HepG2 (cell line): ENCODE data around the gene DARS2. TPM values are rescaled to one million over a fixed set of nuclear protein-coding genes. Genes with fewer than 3 reads are reported as not detected.

Experiments
- ARNT ChIP-seq: fragments of 450-650 bp; IDR thresholded peaks from 2 replicates; pipeline ENCODE4 v1.6.1; 2017
- ATF1 ChIP-seq: IDR thresholded peaks from 2 replicates; pipeline ENCODE4 v1.6.1; 2016; ENCODE audit warnings: mild to moderate bottlenecking, control low read depth
- ATF7 ChIP-seq, 2 experiments: fragments of 450-650 bp in 1 of 2; sonication (generic) in 1 of 2; formaldehyde crosslinking in 1 of 2; IDR thresholded peaks; 2 replicates each; pipeline versions ENCODE4 v1.4.0 to v1.6.1; 2016 to 2020; ENCODE audit warnings: antibody characterized with exemption in 1 of 2, mild to moderate bottlenecking in 1 of 2, missing genetic modification reagents in 1 of 2
- ATRX ChIP-seq: sonication (generic); formaldehyde crosslinking; IDR thresholded peaks from 2 replicates; pipeline ENCODE4 v1.4.0; 2020; ENCODE audit warnings: missing genetic modification reagents, borderline replicate concordance
- EED ChIP-seq: sonication (generic); formaldehyde crosslinking; IDR thresholded peaks from 2 replicates; pipeline ENCODE4 v1.5.0; 2020; ENCODE audit warnings: mild to moderate bottlenecking, missing genetic modification reagents
- FOXC1 ChIP-seq: sonication (generic); formaldehyde crosslinking; IDR thresholded peaks from 2 replicates; pipeline ENCODE4 v1.8.0; 2022; ENCODE audit warnings: mild to moderate bottlenecking, missing genetic modification reagents, borderline replicate concordance
- HMG20A ChIP-seq: IDR thresholded peaks from 2 replicates; pipeline ENCODE4 v1.6.1; 2016; ENCODE audit warnings: borderline replicate concordance
- HOXA5 ChIP-seq: sonication (generic); formaldehyde crosslinking; IDR thresholded peaks from 2 replicates; pipeline ENCODE4 v1.4.0; 2020; ENCODE audit warnings: missing genetic modification reagents
- MIER2 ChIP-seq: IDR thresholded peaks from 2 replicates; pipeline ENCODE4 v1.6.1; 2016; ENCODE audit warnings: missing biosample characterization, missing genetic modification reagents
- NFKB2 ChIP-seq: sonication (generic); formaldehyde crosslinking; IDR thresholded peaks from 2 replicates; pipeline ENCODE4 v1.4.0; 2020; ENCODE audit warnings: missing genetic modification reagents, borderline replicate concordance
- NPAS2 ChIP-seq: sonication (generic); formaldehyde crosslinking; IDR thresholded peaks from 2 replicates; pipeline ENCODE4 v1.8.0; 2022; ENCODE audit warnings: mild to moderate bottlenecking, missing genetic modification reagents, borderline replicate concordance
- ONECUT2 ChIP-seq: sonication (generic); formaldehyde crosslinking; IDR thresholded peaks from 2 replicates; pipeline ENCODE4 v1.4.0; 2020; ENCODE audit warnings: missing genetic modification reagents
- POLR2AphosphoS2 ChIP-seq: IDR thresholded peaks from 2 replicates; pipeline ENCODE4 v1.6.1; 2011; ENCODE audit warnings: low read depth, low read length, improper control_type of control experiment
- RBAK ChIP-seq: sonication (generic); formaldehyde crosslinking; IDR thresholded peaks from 2 replicates; pipeline ENCODE4 v1.5.1; 2020; ENCODE audit warnings: mild to moderate bottlenecking, missing genetic modification reagents
- RELA ChIP-seq: sonication (generic); formaldehyde crosslinking; IDR thresholded peaks from 2 replicates; pipeline ENCODE4 v1.4.0; 2020; ENCODE audit warnings: missing genetic modification reagents
- SAP130 ChIP-seq: IDR thresholded peaks from 2 replicates; pipeline ENCODE4 v1.6.1; 2016; ENCODE audit warnings: low read depth
- SMARCE1 ChIP-seq: fragments of 450-650 bp; IDR thresholded peaks from 2 replicates; pipeline ENCODE4 v1.6.1; 2017; ENCODE audit warnings: borderline replicate concordance
- SNAI1 ChIP-seq: sonication (generic); formaldehyde crosslinking; IDR thresholded peaks from 2 replicates; pipeline ENCODE4 v1.5.0; 2020; ENCODE audit warnings: mild to moderate bottlenecking, missing genetic modification reagents, borderline replicate concordance
- SUZ12 ChIP-seq: fragments of 150-350 bp; IDR thresholded peaks from 2 replicates; pipeline ENCODE4 v1.6.1; 2014; ENCODE audit warnings: low read depth, low read length
- U2AF2 ChIP-seq: fragments of 200-400 bp; formaldehyde crosslinking; IDR thresholded peaks from 2 replicates; pipeline ENCODE4 v1.6.1; 2017; ENCODE audit warnings: low read depth, mild to moderate bottlenecking, low read length
- WIZ ChIP-seq: sonication (generic); formaldehyde crosslinking; IDR thresholded peaks from 2 replicates; pipeline ENCODE4 v1.5.1; 2020; ENCODE audit warnings: mild to moderate bottlenecking, missing genetic modification reagents
- ZFP36L1 ChIP-seq: sonication (generic); formaldehyde crosslinking; IDR thresholded peaks from 2 replicates; pipeline ENCODE4 v1.8.0; 2022; ENCODE audit warnings: mild to moderate bottlenecking, missing genetic modification reagents, moderate library complexity
- ZMYM2 ChIP-seq: sonication (generic); formaldehyde crosslinking; IDR thresholded peaks from 2 replicates; pipeline ENCODE4 v1.8.0; 2022; ENCODE audit warnings: mild to moderate bottlenecking, missing genetic modification reagents
- ZMYM3 ChIP-seq: sonication (generic); formaldehyde crosslinking; IDR thresholded peaks from 2 replicates; pipeline ENCODE4 v1.5.1; 2020; ENCODE audit warnings: mild to moderate bottlenecking, missing genetic modification reagents
- ZNF264 ChIP-seq: sonication (generic); formaldehyde crosslinking; IDR thresholded peaks from 2 replicates; pipeline ENCODE4 v1.4.0; 2020; ENCODE audit warnings: missing genetic modification reagents
- ZNF326 ChIP-seq: sonication (generic); formaldehyde crosslinking; IDR thresholded peaks from 2 replicates; pipeline ENCODE4 v1.4.0; 2020; ENCODE audit warnings: missing genetic modification reagents, borderline replicate concordance
- ZNF432 ChIP-seq: sonication (generic); formaldehyde crosslinking; IDR thresholded peaks from 2 replicates; pipeline ENCODE4 v1.5.0; 2020; ENCODE audit warnings: missing genetic modification reagents, mild to moderate bottlenecking, borderline replicate concordance
- ZNF678 ChIP-seq: sonication (generic); formaldehyde crosslinking; IDR thresholded peaks from 2 replicates; pipeline ENCODE4 v1.4.0; 2020; ENCODE audit warnings: mild to moderate bottlenecking, missing genetic modification reagents
- ZNF746 ChIP-seq: sonication (generic); formaldehyde crosslinking; IDR thresholded peaks from 2 replicates; pipeline ENCODE4 v1.8.0; 2022; ENCODE audit warnings: mild to moderate bottlenecking, missing genetic modification reagents
- ZNF749 ChIP-seq: sonication (generic); formaldehyde crosslinking; IDR thresholded peaks from 2 replicates; pipeline ENCODE4 v1.8.0; 2022; ENCODE audit warnings: mild to moderate bottlenecking, missing genetic modification reagents, moderate library complexity, borderline replicate concordance
- polyA plus RNA-seq, 8 experiments: library from polyadenylated mRNA; depleted of rRNA in 3 of 8; stranded (reverse) in 7 of 8; unstranded in 1 of 8; fragments of >200 nt; fragmentation: Illumina TruSeq in 4 of 8; extraction: Trizol in 4 of 8; gene quantifications; 2 replicates each; pipeline versions ENCODE4 v1.2.1 to v1.2.3, GENCODE V29; 2011 to 2016; ENCODE audit warnings: low read depth in 4 of 8, missing spikeins in 1 of 8, mixed read lengths in 1 of 8; ENCODE audit not compliant: insufficient read depth in 1 of 8
- total RNA-seq, 5 experiments: library from RNA; depleted of rRNA; stranded (reverse); fragments of >200 nt; fragmentation: Illumina TruSeq; extraction: Trizol; gene quantifications; 2 replicates each; pipeline ENCODE4 v1.2.3, GENCODE V29; 2016; ENCODE audit warnings: low read depth in 1 of 5
- TF ChIP-seq, protein P1 (sequence below): sonication (generic); formaldehyde crosslinking; conservative IDR thresholded peaks from 2 replicates; pipeline ENCODE4 v1.4.0; 2020; ENCODE audit warnings: mild to moderate bottlenecking, missing genetic modification reagents, moderate library complexity

The DARS2 gene
- total and polyA plus RNA-seq, 2 of the 13 experiments (the other 11 are each of a cell fraction or from before 2014, with no cell fraction given), result 17.6 to 27.7 TPM

DNA sequence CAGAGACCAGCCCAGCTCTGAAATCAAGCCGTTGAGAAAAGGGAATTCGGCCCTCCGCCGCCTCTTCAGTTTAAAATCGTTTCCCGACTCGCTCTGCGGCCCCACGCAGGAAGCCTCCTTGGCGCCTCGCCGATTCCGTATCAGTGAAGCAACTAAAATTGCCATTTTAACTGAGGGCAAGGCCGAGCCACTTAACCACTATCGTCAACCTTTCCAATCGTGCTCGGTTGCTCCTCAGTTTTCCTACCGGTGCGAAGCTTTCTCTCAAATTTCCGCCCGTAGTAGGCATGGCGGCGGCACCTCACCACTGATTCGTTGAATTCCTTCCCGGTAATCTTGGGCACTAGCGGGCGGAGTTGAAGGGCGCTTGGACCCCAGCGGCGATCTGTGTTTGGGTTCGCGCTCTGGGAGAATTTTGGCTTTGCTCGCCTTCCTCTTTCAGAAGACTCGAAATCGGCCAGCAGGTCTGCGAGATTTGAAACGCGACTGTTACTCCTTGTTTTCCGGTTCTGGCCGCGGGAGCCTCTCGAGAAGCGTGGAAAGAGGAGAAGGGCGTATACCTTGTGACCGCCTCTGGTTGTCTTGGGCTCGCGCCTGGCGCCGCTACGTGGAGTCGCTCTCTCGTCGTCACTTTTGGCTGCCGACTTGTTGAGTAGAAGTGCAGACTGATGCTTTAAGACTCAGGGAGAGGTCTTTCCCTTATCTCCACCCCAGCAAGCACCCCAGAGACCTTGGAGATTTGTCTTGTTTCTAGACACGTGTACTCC is at the start of gene DARS2, which contains the start of gene CENPL (continued):
- TF ChIP-seq FOXC1 (CRISPR knock-in tag) (no peak), ONECUT2 (CRISPR knock-in tag) (no peak), ZNF432 (CRISPR knock-in tag) (no peak), SUZ12 (peak; percentile 37; the same call in 1 of the 2 replicates), ATRX (no peak), NPAS2 (CRISPR knock-in tag) (no peak), HMG20A (CRISPR knock-in tag) (no peak), MIER2 (0 out of 2 replicates have a peak, but pooled peaks have one; percentile 31), ATF7 (IDR thresholded peaks at IDR 0.05) (no peak), ATF7 (CRISPR knock-in tag; IDR thresholded peaks at IDR 0.05) (no peak), WIZ (CRISPR knock-in tag) (0 out of 2 replicates have a peak, but pooled peaks have one; percentile 29), ATF1 (CRISPR knock-in tag) (peak; percentile 91), POLR2AphosphoS2 (no peak), U2AF2 (no peak), ZNF678 (CRISPR knock-in tag) (no peak), RBAK (CRISPR knock-in tag) (no peak), ZFP36L1 (CRISPR knock-in tag) (peak; percentile 92), EED (CRISPR knock-in tag) (no peak), ZNF326 (CRISPR knock-in tag) (no peak), SAP130 (CRISPR knock-in tag) (peak; percentile 95), NFKB2 (CRISPR knock-in tag) (no peak), SNAI1 (CRISPR knock-in tag) (no peak; the same call in 1 of the 2 replicates), SMARCE1 (no peak), HOXA5 (CRISPR knock-in tag) (peak; percentile 37; the same call in 1 of the 2 replicates), ZNF749 (CRISPR knock-in tag) (peak; percentile 84; the same call in 1 of the 2 replicates), ARNT (no peak), ZNF264 (CRISPR knock-in tag) (no peak), ZMYM2 (no peak), RELA (CRISPR knock-in tag) (no peak), ZMYM3 (CRISPR knock-in tag) (no peak), ZNF746 (no peak)
- TF ChIP-seq, protein P1, sequence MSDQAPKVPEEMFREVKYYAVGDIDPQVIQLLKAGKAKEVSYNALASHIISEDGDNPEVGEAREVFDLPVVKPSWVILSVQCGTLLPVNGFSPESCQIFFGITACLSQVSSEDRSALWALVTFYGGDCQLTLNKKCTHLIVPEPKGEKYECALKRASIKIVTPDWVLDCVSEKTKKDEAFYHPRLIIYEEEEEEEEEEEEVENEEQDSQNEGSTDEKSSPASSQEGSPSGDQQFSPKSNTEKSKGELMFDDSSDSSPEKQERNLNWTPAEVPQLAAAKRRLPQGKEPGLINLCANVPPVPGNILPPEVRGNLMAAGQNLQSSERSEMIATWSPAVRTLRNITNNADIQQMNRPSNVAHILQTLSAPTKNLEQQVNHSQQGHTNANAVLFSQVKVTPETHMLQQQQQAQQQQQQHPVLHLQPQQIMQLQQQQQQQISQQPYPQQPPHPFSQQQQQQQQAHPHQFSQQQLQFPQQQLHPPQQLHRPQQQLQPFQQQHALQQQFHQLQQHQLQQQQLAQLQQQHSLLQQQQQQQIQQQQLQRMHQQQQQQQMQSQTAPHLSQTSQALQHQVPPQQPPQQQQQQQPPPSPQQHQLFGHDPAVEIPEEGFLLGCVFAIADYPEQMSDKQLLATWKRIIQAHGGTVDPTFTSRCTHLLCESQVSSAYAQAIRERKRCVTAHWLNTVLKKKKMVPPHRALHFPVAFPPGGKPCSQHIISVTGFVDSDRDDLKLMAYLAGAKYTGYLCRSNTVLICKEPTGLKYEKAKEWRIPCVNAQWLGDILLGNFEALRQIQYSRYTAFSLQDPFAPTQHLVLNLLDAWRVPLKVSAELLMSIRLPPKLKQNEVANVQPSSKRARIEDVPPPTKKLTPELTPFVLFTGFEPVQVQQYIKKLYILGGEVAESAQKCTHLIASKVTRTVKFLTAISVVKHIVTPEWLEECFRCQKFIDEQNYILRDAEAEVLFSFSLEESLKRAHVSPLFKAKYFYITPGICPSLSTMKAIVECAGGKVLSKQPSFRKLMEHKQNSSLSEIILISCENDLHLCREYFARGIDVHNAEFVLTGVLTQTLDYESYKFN (CRISPR knock-in tag), result no peak; the same call in 1 of the 2 replicates
